Adrenal gland (tissue), 12 donors: ENCODE measurements around the gene CASKIN2. TPM values are rescaled to one million over a fixed set of nuclear protein-coding genes. Genes with fewer than 3 reads are reported as not detected.

Experiments used
- DNase-seq, 7 donors: peaks; one replicate each; pipeline ENCODE4 v3.0.0-alpha.2; 2019 to 2020
- H3K27ac ChIP-seq, 5 donors: fragments of 200-600 bp; sonication (generic) in 4 of 5; 1 replicate in 3 of 5; 2 replicates in 2 of 5; pipeline versions ENCODE4 v1.5.1 to v1.8.0; 2016 to 2020; ENCODE audit warnings: mild to moderate bottlenecking in 1 of 5
- H3K27me3 ChIP-seq: fragments of 200-600 bp; 2 replicates; pipeline ENCODE4 v1.8.0; 2021
- H3K36me3 ChIP-seq, 2 donors: fragments of 200-600 bp; replicated peaks in 1 of 2; 1 replicate in 1 of 2; 2 replicates in 1 of 2; pipeline versions ENCODE4 v1.5.1 to v1.8.0; 2018 to 2022
- H3K4me1 ChIP-seq, 2 donors: fragments of 200-600 bp; replicated peaks in 1 of 2; 1 replicate in 1 of 2; 2 replicates in 1 of 2; pipeline versions ENCODE4 v1.5.1 to v1.8.0; 2018 to 2021
- H3K4me3 ChIP-seq, 4 donors: fragments of 200-600 bp; sonication (generic) in 3 of 4; one replicate each; pipeline ENCODE4 v1.5.1; 2016 to 2018
- H3K9me3 ChIP-seq, 3 donors: fragments of 200-600 bp; sonication (generic) in 1 of 3; replicated peaks in 1 of 3; 1 replicate in 2 of 3; 2 replicates in 1 of 3; pipeline versions ENCODE4 v1.5.1 to v1.8.0; 2016 to 2021
- CTCF ChIP-seq, 6 experiments: fragments of 450-650 bp in 4 of 6; fragments of 200-600 bp in 2 of 6; sonication (generic) in 1 of 6; IDR thresholded peaks; 1 replicate in 5 of 6; 2 replicates in 1 of 6; pipeline versions ENCODE4 v1.5.1 to v1.8.0; 2016 to 2021; ENCODE audit warnings: antibody characterized with exemption in 6 of 6, mild to moderate bottlenecking in 2 of 6, moderate library complexity in 1 of 6
- POLR2A ChIP-seq, 2 donors: fragments of 450-650 bp; IDR thresholded peaks; one replicate each; pipeline ENCODE4 v1.6.1; 2017; ENCODE audit warnings: antibody characterized with exemption in 2 of 2, mild to moderate bottlenecking in 2 of 2, moderate library complexity in 1 of 2
- WGBS, 4 donors: extraction: QIAGEN DNeasy Blood & Tissue Kit in 2 of 4; methylation state at CpG; one replicate each; pipeline versions ENCODE4 v1.1.5 to v1.1.7; 2013 to 2017; 5-methylcytosine and 5-hydroxymethylcytosine counted together
- intact Hi-C, 2 donors: fragments of 100-400 bp; cut with DNase I; formaldehyde crosslinking; loops; one replicate each; pipeline versions ENCODE4 v1.14.1 to v1.15.0; 2022 to 2023
- polyA plus RNA-seq, 3 donors: library from polyadenylated mRNA; stranded (reverse); fragments of 200-250 nt in 2 of 3; fragments of 350-450 nt in 1 of 3; fragmentation: Illumina TruSeq in 1 of 3; extraction: RNeasy Lipid Tissue Mini Kit (QIAGEN cat#74804) in 1 of 3; gene quantifications; one replicate each; pipeline ENCODE4 v1.2.3, GENCODE V29; 2013 to 2014
- total RNA-seq, 9 donors: library from RNA; depleted of rRNA in 4 of 9; stranded (reverse); fragments of >200 nt in 4 of 9; fragments of 120-200 nt in 1 of 9; fragmentation: NEBNext Ultra II Directional in 1 of 9; extraction: Animal tissue kit (Norgen Biotek cat#: 25700) in 1 of 9; gene quantifications; one replicate each; pipeline versions ENCODE4 v1.1.0 to v1.2.4, GENCODE V29; 2013 to 2023
- donor health status: healthy with polysubstance abuse.
- donor health status: Bipolar disorder and iron deficiency.
- donor health status: DM: yes; HTN: yes; CAD: no.
- donor health status: DM: no; HTN: no; CAD: no.
- donor health status: DM: no; HTN: no; CAD: no.
- donor health status: DM: yes; HTN: yes; CAD: no.

CASKIN2 gene
- total and polyA plus RNA-seq, 12 donors = 10.1 to 90.8 (median 35.3) TPM

DNA sequence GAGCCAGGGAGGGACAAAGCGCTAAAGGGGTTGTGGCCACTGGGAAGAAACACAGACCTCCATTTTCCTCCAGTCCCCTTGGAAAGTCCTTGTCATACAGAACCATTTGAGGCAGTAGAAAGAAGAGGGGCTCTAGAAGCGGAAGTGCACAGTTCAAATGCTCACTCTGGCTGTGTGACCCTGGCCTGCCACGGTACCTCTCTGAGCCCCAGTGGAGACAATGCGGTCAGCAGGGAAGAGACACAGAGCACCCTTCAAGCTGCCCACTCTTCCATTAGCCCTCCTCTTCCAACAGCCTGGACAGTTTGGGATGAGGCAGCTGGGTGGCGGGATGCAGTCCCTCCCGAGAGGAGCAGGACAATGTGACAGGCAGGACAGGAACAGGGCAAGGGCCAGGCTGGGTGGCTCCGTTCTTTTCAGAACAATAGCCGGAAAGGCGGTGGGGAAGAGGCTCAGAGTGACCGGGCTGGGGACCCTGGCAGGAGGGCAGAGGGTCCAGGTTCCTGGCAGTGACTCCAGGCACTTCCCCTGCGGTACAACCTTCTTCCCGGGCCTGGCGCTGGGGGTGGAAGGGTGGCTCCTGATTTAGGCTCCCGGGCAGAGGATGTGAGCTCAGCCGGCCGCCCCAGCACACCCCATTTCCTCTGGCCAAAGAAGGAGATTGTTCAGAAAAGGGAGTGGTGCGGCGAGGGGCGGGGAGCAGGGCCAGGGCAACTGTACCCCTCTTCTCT lies 5.6 kb downstream of the CASKIN2 start:
- peak in 5 of 7 donors; percentile 59 to 81 (median 61) for DNase-seq
- TF ChIP-seq POLR2A (IDR thresholded peaks at IDR 0.05) = peak in 1 of 2 donors; percentile 22
- TF ChIP-seq CTCF (IDR thresholded peaks at IDR 0.05) = no peak
- Histone ChIP-seq H3K4me3 (peak overlapping the region in 1 of 4 donors; percentile 2), H3K4me1 (peaks cover 26 to 58% of the 10 kb centered on the region in 2 donors), H3K27ac (peak overlapping the region in 4 of 5 donors; percentile 13 to 93 (median 39)), H3K27me3 (no peaks in the 10 kb centered on the region), H3K9me3 (no peaks in the 10 kb centered on the region), H3K36me3 (peaks cover 0 to 32% of the 10 kb centered on the region in 2 donors)
- WGBS, 4 donors = 62 to 80% (median 73%) methylated on average over 7 to 19 of the region's 19 CpGs
- intact Hi-C loops = loop anchor here in 1 of 2 donors (5.0 to 10.0 kb wide), 2 partner anchors 32 to 185 kb away; no protein-coding TSS in a partner anchor

GRCh38 chr17:75508931-75509361 lies 6.4 kb downstream of the CASKIN2 start:
- H3K4me1 ChIP-seq = peaks cover 20 to 51% of the 10 kb centered on the region in 2 donors
- TF ChIP-seq CTCF (IDR thresholded peaks at IDR 0.05) (no peak), POLR2A (IDR thresholded peaks at IDR 0.05) (no peak)
- H3K9me3 ChIP-seq = no peaks in the 10 kb centered on the region
- peak overlapping the region in 3 of 5 donors; percentile 32 to 93 (median 46) for H3K27ac ChIP-seq
- intact Hi-C loops = no loop called here
- no peak overlapping the region for H3K4me3 ChIP-seq
- 56 to 67% (median 63%) methylated on average over 1 to 5 of the region's 5 CpGs; no CpG with 5 or more reads in 1 of the 4 donors for WGBS, 4 donors
- H3K36me3 ChIP-seq = peaks cover 0 to 39% of the 10 kb centered on the region in 2 donors
- DNase-seq = peak in 1 of 7 donors; percentile 51
- H3K27me3 ChIP-seq = no peaks in the 10 kb centered on the region

GRCh38 chr17:75507733-75508719 lies 7.3 kb downstream of the CASKIN2 start:
- TF ChIP-seq CTCF (IDR thresholded peaks at IDR 0.05) (no peak), POLR2A (IDR thresholded peaks at IDR 0.05) (no peak)
- peak in 1 of 7 donors; percentile 52 for DNase-seq
- no peaks in the 10 kb centered on the region for H3K27me3 ChIP-seq
- intact Hi-C loops = no loop called here
- H3K27ac ChIP-seq = peak overlapping the region in 3 of 5 donors; percentile 32 to 93 (median 46)
- H3K9me3 ChIP-seq = no peaks in the 10 kb centered on the region
- peaks cover 13 to 42% of the 10 kb centered on the region in 2 donors for H3K4me1 ChIP-seq
- H3K4me3 ChIP-seq = no peak overlapping the region
- 62 to 76% (median 70%) methylated on average over 8 to 27 of the region's 27 CpGs for WGBS, 4 donors
- peaks cover 0 to 47% of the 10 kb centered on the region in 2 donors for H3K36me3 ChIP-seq

DNA sequence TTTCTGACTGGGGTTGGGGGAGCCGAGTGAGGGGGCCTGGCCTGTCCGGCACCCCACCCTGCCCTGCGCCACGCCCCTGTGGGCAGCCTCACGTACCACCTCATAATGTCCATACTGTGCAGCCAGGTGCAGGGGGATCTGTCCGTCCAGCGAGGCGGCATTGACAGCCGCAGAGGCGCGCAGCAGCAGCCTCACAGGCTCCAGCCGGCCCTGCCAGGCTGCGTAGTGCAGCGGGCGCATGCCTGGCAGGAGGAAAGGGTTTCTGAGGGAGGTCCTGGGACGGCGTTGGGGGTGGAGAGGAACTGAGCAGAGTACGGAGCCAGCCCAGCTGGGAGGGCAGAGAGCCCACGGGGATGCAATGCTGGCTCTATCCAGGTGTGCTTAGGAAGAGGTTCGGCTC lies 8.4 kb downstream of the CASKIN2 start:
- H3K4me1 ChIP-seq = peaks cover 5 to 30% of the 10 kb centered on the region in 2 donors
- TF ChIP-seq CTCF (IDR thresholded peaks at IDR 0.05) (no peak), POLR2A (IDR thresholded peaks at IDR 0.05) (no peak)

More for the DNA sequence above, 8.4 kb downstream of the CASKIN2 start:
- WGBS, 4 donors = 88 to 94% (median 90%) methylated on average over 10 to 20 of the region's 20 CpGs
- Histone ChIP-seq H3K36me3 (peaks cover 0 to 53% of the 10 kb centered on the region in 2 donors), H3K27ac (peak overlapping the region in 1 of 5 donors; percentile 16), H3K9me3 (no peaks in the 10 kb centered on the region), H3K27me3 (no peaks in the 10 kb centered on the region), H3K4me3 (no peak overlapping the region)
- peak in 1 of 7 donors; percentile 49 for DNase-seq
- intact Hi-C loops = no loop called here
